NT2/D1 (cell line): ENCODE data around the gene C2CD2.

ENCODE experiments used
- SUZ12 ChIP-seq: IDR thresholded peaks from 2 replicates; pipeline ENCODE4 v1.6.1; 2011; ENCODE audit not compliant: insufficient read length, insufficient read depth; ENCODE audit errors: extremely low read depth
- YY1 ChIP-seq: IDR thresholded peaks from 2 replicates; pipeline ENCODE4 v1.6.1; 2011; ENCODE audit not compliant: insufficient read length, insufficient read depth
- ZNF274 ChIP-seq: IDR thresholded peaks from 2 replicates; pipeline ENCODE4 v1.6.1; 2011; ENCODE audit warnings: mild to moderate bottlenecking, low read depth, low read length

GRCh38 chr21:41974752-41975053, 20.9 kb upstream of the C2CD2 start:
- no peak for TF ChIP-seq SUZ12
- no peak for TF ChIP-seq YY1
- no peak for TF ChIP-seq ZNF274
